HEK293 (cell line): Measurements from ENCODE around the gene DCAF8.

Source experiments
- CTCF ChIA-PET: fragments of 350-600 bp; formaldehyde crosslinking; extraction: SDS; loops from one replicate; lab custom pipeline; 2021; ENCODE audit warnings: antibody characterized with exemption; lab: Yijun Ruan, JAX
- POLR2A ChIA-PET: fragments of 300-600 bp; formaldehyde crosslinking; extraction: SDS; loops from one replicate; lab custom pipeline; 2020; ENCODE audit warnings: antibody characterized with exemption, inconsistent platforms; lab: Yijun Ruan, JAX
- H3K27ac ChIP-seq: fragments of 200-500 bp; sonication (Bioruptor generic); 2 replicates; pipeline ENCODE4 v1.5.1; 2014; ENCODE audit warnings: low read depth, low read length, control low read depth, inconsistent platforms; ENCODE audit errors: extremely low read depth
- H3K36me3 ChIP-seq, 2 experiments: fragments of 200-500 bp in 1 of 2; sonication (Bioruptor generic) in 1 of 2; 1 replicate in 1 of 2; 2 replicates in 1 of 2; pipeline ENCODE4 v1.5.1; 2014 to 2017; ENCODE audit warnings: inconsistent platforms in 2 of 2, low read length in 2 of 2; ENCODE audit not compliant: control insufficient read depth in 2 of 2, insufficient read depth in 1 of 2
- H3K4me1 ChIP-seq: fragments of 200-500 bp; sonication (Bioruptor generic); 2 replicates; pipeline ENCODE4 v1.5.1; 2014; ENCODE audit warnings: mild to moderate bottlenecking, low read length, inconsistent platforms; ENCODE audit not compliant: control insufficient read depth, insufficient read depth
- H3K4me3 ChIP-seq: 2 replicates; pipeline ENCODE4 v1.5.1; 2011; ENCODE audit warnings: low read depth, mild to moderate bottlenecking, control low read depth, low read length, moderate library complexity
- H3K9me3 ChIP-seq: fragments of 200-500 bp; sonication (Bioruptor generic); 2 replicates; pipeline ENCODE4 v1.5.1; 2014; ENCODE audit warnings: low read depth, low read length, inconsistent platforms; ENCODE audit not compliant: control insufficient read depth, insufficient read depth
- GLIS1 ChIP-seq: fragments of 450-650 bp; formaldehyde crosslinking; IDR thresholded peaks from 2 replicates; pipeline ENCODE4 v1.5.1; 2016; ENCODE audit warnings: missing biosample characterization, missing genetic modification characterization
- PRDM1 ChIP-seq: fragments of 450-650 bp; formaldehyde crosslinking; IDR thresholded peaks from 2 replicates; pipeline ENCODE4; 2016; ENCODE audit warnings: missing biosample characterization, missing genetic modification characterization
- YY1 ChIP-seq: fragments of 450-650 bp; formaldehyde crosslinking; IDR thresholded peaks from 2 replicates; pipeline ENCODE4 v1.5.1; 2018; ENCODE audit warnings: missing biosample characterization, missing genetic modification characterization
- ZBTB10 ChIP-seq: fragments of 450-650 bp; formaldehyde crosslinking; IDR thresholded peaks from 2 replicates; pipeline ENCODE4 v1.5.1; 2016; ENCODE audit warnings: missing biosample characterization, missing genetic modification characterization
- ZBTB11 ChIP-seq: fragments of 450-650 bp; formaldehyde crosslinking; conservative IDR thresholded peaks from 2 replicates; pipeline ENCODE4 v1.5.1; 2016; ENCODE audit warnings: low read depth, missing biosample characterization, missing genetic modification characterization
- ZBTB20 ChIP-seq: fragments of 450-650 bp; formaldehyde crosslinking; IDR thresholded peaks from 2 replicates; pipeline ENCODE4 v1.5.1; 2016; ENCODE audit warnings: missing biosample characterization, missing genetic modification characterization
- ZBTB49 ChIP-seq: fragments of 450-650 bp; formaldehyde crosslinking; IDR thresholded peaks from 2 replicates; pipeline ENCODE4 v1.5.1; 2016; ENCODE audit warnings: missing biosample characterization, missing genetic modification characterization, low read depth
- ZEB2 ChIP-seq: fragments of 450-650 bp; formaldehyde crosslinking; IDR thresholded peaks from 2 replicates; pipeline ENCODE4 v1.5.1; 2016; ENCODE audit warnings: missing biosample characterization, missing genetic modification characterization
- ZNF16 ChIP-seq: fragments of 450-650 bp; formaldehyde crosslinking; IDR thresholded peaks from 2 replicates; pipeline ENCODE4 v1.5.1; 2016; ENCODE audit warnings: low read depth, missing biosample characterization, missing genetic modification characterization
- ZNF37A ChIP-seq: fragments of 450-650 bp; IDR thresholded peaks from 2 replicates; pipeline ENCODE4 v1.5.1; 2018; ENCODE audit warnings: missing biosample characterization, missing genetic modification characterization
- ZNF48 ChIP-seq: fragments of 450-650 bp; formaldehyde crosslinking; IDR thresholded peaks from 2 replicates; pipeline ENCODE4 v1.5.1; 2016; ENCODE audit warnings: missing biosample characterization, missing genetic modification characterization
- ZNF510 ChIP-seq: fragments of 450-650 bp; formaldehyde crosslinking; IDR thresholded peaks from 2 replicates; pipeline ENCODE4 v1.5.1; 2018; ENCODE audit warnings: mild to moderate bottlenecking, missing genetic modification characterization, missing biosample characterization; ENCODE audit not compliant: insufficient replicate concordance
- ZNF677 ChIP-seq: fragments of 450-650 bp; IDR thresholded peaks from 2 replicates; pipeline ENCODE4 v1.5.0; 2018; ENCODE audit warnings: missing biosample characterization, mild to moderate bottlenecking, missing genetic modification characterization, moderate library complexity
- ZNF76 ChIP-seq: fragments of 450-650 bp; formaldehyde crosslinking; IDR thresholded peaks from 2 replicates; pipeline ENCODE4; 2016; ENCODE audit warnings: low read depth, missing biosample characterization, missing genetic modification characterization, borderline replicate concordance
- ZNF785 ChIP-seq: fragments of 450-650 bp; formaldehyde crosslinking; IDR thresholded peaks from 2 replicates; pipeline ENCODE4 v1.5.1; 2016; ENCODE audit warnings: missing biosample characterization, missing genetic modification characterization

DCAF8 gene

GRCh38 chr1:160186246-160186645, 76.1 kb downstream of the DCAF8 start:
- POLR2A ChIA-PET, result no interaction called here
- TF ChIP-seq ZEB2 (tag by site-specific recombination) (no peak), ZBTB10 (no peak), PRDM1 (tag by site-specific recombination) (no peak), ZNF48 (tag by site-specific recombination) (no peak), ZNF16 (tag by site-specific recombination) (no peak), ZNF510 (no peak), ZBTB11 (tag by site-specific recombination) (no peak)
- TF ChIP-seq, all 188 proteins: peak for 0

GRCh38 chr1:160179336-160179735, 83.0 kb downstream of the DCAF8 start:
- Histone ChIP-seq H3K4me3 (no peak overlapping the region), H3K27ac (no peak overlapping the region), H3K36me3 (no peaks in the 10 kb centered on the region), H3K9me3 (no peaks in the 10 kb centered on the region), H3K4me1 (no peaks in the 10 kb centered on the region)
- no peak for TF ChIP-seq ZNF37A (tag by site-specific recombination)
- no peak for TF ChIP-seq ZNF785 (tag by site-specific recombination)
- no peak for TF ChIP-seq ZBTB49
- TF ChIP-seq GLIS1, result no peak
- no peak for TF ChIP-seq ZNF76 (tag by site-specific recombination)
- TF ChIP-seq ZNF677 (tag by site-specific recombination), result no peak
- no peak for TF ChIP-seq YY1 (tag by site-specific recombination)
- no peak for TF ChIP-seq ZBTB20 (tag by site-specific recombination)
- ChIA-PET POLR2A (interaction anchor here (1.1 kb wide), 1 partner anchor 112 kb away, joined by 3 read pairs; no protein-coding TSS in a partner anchor), CTCF (interaction anchor here (0.6 to 2.4 kb wide), 5 partner anchors 14 to 399 kb away, joined by 3 to 13 read pairs (median 3); partner anchors contain the start of gene DUSP23)

More at GRCh38 chr1:160186246-160186645, 76.1 kb downstream of the DCAF8 start:
- H3K4me3 ChIP-seq, result no peak overlapping the region
- H3K36me3 ChIP-seq, result no peaks in the 10 kb centered on the region
- H3K27ac ChIP-seq, result no peak overlapping the region
- CTCF ChIA-PET, result interaction anchor here (0.6 to 1.3 kb wide), 3 partner anchors 100 to 391 kb away, joined by 3 to 4 read pairs (median 3); no protein-coding TSS in a partner anchor
- H3K4me1 ChIP-seq, result no peaks in the 10 kb centered on the region
- no peaks in the 10 kb centered on the region for H3K9me3 ChIP-seq
